ENCODE results near the gene FOXL3.

FOXL3 gene

GRCh38 chr7:340200-340937, 50.4 kb downstream of the FOXL3 start:
- Histone ChIP-seq H3K4me3 (no peak overlapping the region), H3K27ac (no peak overlapping the region)
- DNase-seq (ENCODE audit: low spot score): no peak
- TF ChIP-seq CTCF (IDR thresholded peaks at IDR 0.05): no peak

Data from coronary artery (tissue), 2 donors.